Measurements from ENCODE around the gene TBX2.

The TBX2 gene

DNA sequence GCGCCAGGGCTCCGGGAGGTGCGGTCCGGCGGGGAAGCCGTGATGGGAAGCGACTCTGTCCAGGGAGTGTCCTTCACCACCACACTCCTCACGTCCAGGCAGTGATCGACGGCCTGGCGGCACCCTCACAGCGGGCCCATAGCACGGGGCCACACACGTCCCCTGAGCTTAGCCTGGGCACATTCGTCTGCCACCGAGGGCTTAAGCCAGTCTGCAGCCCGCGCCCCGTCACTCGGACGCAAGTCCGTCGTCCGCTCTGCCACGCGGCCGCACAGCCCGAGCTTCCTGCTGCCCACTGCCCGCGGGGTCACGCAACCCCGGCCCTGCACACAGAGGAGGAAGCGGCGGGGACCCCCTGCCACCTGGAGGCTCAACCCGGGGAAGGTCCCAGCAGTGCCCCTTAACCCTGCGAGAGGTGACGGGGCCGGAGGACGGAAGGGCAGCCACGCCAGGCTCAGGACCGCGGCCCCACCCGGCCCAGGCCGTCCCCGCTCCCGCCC is 3.0 kb upstream of the TBX2 start:
- Histone ChIP-seq H3K27ac (no peak overlapping the region), H3K36me3 (replicated peaks) (peaks cover under 1% of the 10 kb centered on the region), H3K4me3 (ENCODE audit: low read depth, low read length) (peak overlapping the region; percentile 45), H3K27me3 (replicated peaks) (no peaks in the 10 kb centered on the region)
- TF ChIP-seq, protein P1, sequence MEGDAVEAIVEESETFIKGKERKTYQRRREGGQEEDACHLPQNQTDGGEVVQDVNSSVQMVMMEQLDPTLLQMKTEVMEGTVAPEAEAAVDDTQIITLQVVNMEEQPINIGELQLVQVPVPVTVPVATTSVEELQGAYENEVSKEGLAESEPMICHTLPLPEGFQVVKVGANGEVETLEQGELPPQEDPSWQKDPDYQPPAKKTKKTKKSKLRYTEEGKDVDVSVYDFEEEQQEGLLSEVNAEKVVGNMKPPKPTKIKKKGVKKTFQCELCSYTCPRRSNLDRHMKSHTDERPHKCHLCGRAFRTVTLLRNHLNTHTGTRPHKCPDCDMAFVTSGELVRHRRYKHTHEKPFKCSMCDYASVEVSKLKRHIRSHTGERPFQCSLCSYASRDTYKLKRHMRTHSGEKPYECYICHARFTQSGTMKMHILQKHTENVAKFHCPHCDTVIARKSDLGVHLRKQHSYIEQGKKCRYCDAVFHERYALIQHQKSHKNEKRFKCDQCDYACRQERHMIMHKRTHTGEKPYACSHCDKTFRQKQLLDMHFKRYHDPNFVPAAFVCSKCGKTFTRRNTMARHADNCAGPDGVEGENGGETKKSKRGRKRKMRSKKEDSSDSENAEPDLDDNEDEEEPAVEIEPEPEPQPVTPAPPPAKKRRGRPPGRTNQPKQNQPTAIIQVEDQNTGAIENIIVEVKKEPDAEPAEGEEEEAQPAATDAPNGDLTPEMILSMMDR (IDR thresholded peaks at IDR 0.05; ENCODE audit: low read depth, low read length, missing control alignments) = no peak
- DNase-seq = no peak
- in situ Hi-C loops (cut with HindIII; ENCODE audit: low pct_ligation_motif_present, low sequenced_read_pairs) = no loop called here

- no peak for DNase-seq
- in situ Hi-C loops (cut with HindIII; ENCODE audit: low pct_ligation_motif_present, low sequenced_read_pairs) = no loop called here
- TF ChIP-seq, protein P1 (IDR thresholded peaks at IDR 0.05; ENCODE audit: low read depth, low read length, missing control alignments) = peak; percentile 44
- Histone ChIP-seq H3K36me3 (replicated peaks) (peaks cover 3% of the 10 kb centered on the region), H3K27me3 (replicated peaks) (no peaks in the 10 kb centered on the region), H3K4me3 (ENCODE audit: low read depth, low read length) (peak overlapping the region; percentile 84), H3K27ac (no peak overlapping the region)
Measured at GRCh38 chr17:61397086-61397842, 2.4 kb upstream of the TBX2 start.

DNA sequence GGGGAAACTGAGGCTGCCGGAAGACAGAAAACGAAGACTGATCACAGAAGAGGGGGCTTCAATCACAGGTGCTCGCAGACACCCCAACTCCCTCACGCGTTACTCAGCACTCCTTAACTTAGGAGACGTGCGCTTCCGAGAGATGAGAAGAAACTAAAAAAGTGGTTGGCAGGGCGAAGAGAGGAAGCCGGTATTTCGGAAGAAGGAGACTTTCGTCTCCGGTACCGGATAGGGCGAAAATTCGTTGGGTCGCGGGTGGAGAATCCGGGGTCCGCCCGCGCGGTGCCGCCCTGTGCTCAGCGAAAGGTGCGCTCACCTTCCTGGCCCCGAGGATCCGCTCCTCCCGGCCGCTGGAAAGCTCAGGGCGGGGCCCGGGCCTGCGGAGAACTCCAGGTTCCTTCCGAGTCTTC is 917 bp upstream of the TBX2 start:
- in situ Hi-C loops (cut with HindIII; ENCODE audit: low pct_ligation_motif_present, low sequenced_read_pairs) = no loop called here
- no peak for DNase-seq
- Histone ChIP-seq H3K27me3 (replicated peaks) (no peaks in the 10 kb centered on the region), H3K36me3 (replicated peaks) (peaks cover 3% of the 10 kb centered on the region), H3K4me3 (ENCODE audit: low read depth, low read length) (peak overlapping the region; percentile 84), H3K27ac (peak overlapping the region; percentile 39)
- TF ChIP-seq, protein P1 (IDR thresholded peaks at IDR 0.05; ENCODE audit: low read depth, low read length, missing control alignments) = no peak

GRCh38 chr17:61400066-61400716 is 548 bp downstream of the TBX2 start:
- no peaks in the 10 kb centered on the region for H3K27me3 ChIP-seq (replicated peaks)

DNA sequence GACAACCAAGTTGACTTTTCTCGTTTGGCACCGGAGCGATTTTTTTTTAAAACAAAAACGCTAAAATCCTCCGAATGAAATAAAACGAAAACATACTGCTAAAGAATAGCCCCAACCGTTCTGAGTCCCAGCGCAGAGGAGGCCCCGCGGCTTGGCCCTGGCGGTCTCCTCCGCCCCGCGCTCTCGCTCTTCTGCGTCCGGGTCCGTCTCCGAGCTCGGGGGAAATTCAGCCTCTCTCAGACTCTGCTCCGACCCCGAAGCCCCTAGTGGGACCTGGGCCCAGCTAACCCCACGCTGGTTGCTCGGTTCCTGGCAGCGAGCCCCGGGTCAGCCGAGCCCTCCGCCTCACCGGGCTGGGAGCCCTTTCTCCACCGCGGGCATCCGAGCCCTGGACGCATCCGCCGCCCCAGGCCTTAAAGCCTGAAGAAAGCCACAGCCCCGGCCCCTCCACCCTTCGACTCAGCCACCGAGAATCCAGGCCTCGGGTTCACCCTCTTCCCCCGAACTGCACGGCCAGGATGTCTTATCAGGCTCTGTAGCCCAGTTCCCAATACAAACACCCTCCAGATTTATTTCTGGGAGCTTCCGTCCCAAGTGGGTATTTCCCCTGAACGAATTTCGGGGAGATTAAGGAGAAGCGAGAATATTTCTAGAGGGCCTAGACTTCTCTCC is 1.2 kb downstream of the TBX2 start:
- Histone ChIP-seq H3K36me3 (replicated peaks) (peaks cover 14% of the 10 kb centered on the region), H3K27me3 (replicated peaks) (no peaks in the 10 kb centered on the region), H3K27ac (peak overlapping the region; percentile 70), H3K4me3 (ENCODE audit: low read depth, low read length) (peak overlapping the region; percentile 84)
- in situ Hi-C loops (cut with HindIII; ENCODE audit: low pct_ligation_motif_present, low sequenced_read_pairs) = no loop called here
- TF ChIP-seq, protein P1 (IDR thresholded peaks at IDR 0.05; ENCODE audit: low read depth, low read length, missing control alignments) = peak; percentile 3
- DNase-seq = no peak

More at GRCh38 chr17:61400066-61400716, 548 bp downstream of the TBX2 start:
- TF ChIP-seq, protein P1 (IDR thresholded peaks at IDR 0.05; ENCODE audit: low read depth, low read length, missing control alignments) = no peak
- Histone ChIP-seq H3K36me3 (replicated peaks) (peaks cover 8% of the 10 kb centered on the region), H3K27ac (peak overlapping the region; percentile 70), H3K4me3 (ENCODE audit: low read depth, low read length) (peak overlapping the region; percentile 84)
- in situ Hi-C loops (cut with HindIII; ENCODE audit: low pct_ligation_motif_present, low sequenced_read_pairs) = no loop called here
- no peak for DNase-seq
